HEK293 (cell line): ENCODE data around the gene ZNF561.

Experiments used
- CTCF ChIA-PET: fragments of 350-600 bp; formaldehyde crosslinking; extraction: SDS; loops from one replicate; lab custom pipeline; 2021; ENCODE audit warnings: antibody characterized with exemption; lab: Yijun Ruan, JAX
- POLR2A ChIA-PET: fragments of 300-600 bp; formaldehyde crosslinking; extraction: SDS; loops from one replicate; lab custom pipeline; 2020; ENCODE audit warnings: antibody characterized with exemption, inconsistent platforms; lab: Yijun Ruan, JAX
- H3K27ac ChIP-seq: fragments of 200-500 bp; sonication (Bioruptor generic); 2 replicates; pipeline ENCODE4 v1.5.1; 2014; ENCODE audit warnings: low read depth, low read length, control low read depth, inconsistent platforms; ENCODE audit errors: extremely low read depth
- H3K36me3 ChIP-seq, 2 experiments: fragments of 200-500 bp in 1 of 2; sonication (Bioruptor generic) in 1 of 2; 1 replicate in 1 of 2; 2 replicates in 1 of 2; pipeline ENCODE4 v1.5.1; 2014 to 2017; ENCODE audit warnings: inconsistent platforms in 2 of 2, low read length in 2 of 2; ENCODE audit not compliant: control insufficient read depth in 2 of 2, insufficient read depth in 1 of 2
- H3K4me1 ChIP-seq: fragments of 200-500 bp; sonication (Bioruptor generic); 2 replicates; pipeline ENCODE4 v1.5.1; 2014; ENCODE audit warnings: mild to moderate bottlenecking, low read length, inconsistent platforms; ENCODE audit not compliant: control insufficient read depth, insufficient read depth
- H3K4me3 ChIP-seq: 2 replicates; pipeline ENCODE4 v1.5.1; 2011; ENCODE audit warnings: low read depth, mild to moderate bottlenecking, control low read depth, low read length, moderate library complexity
- H3K9me3 ChIP-seq: fragments of 200-500 bp; sonication (Bioruptor generic); 2 replicates; pipeline ENCODE4 v1.5.1; 2014; ENCODE audit warnings: low read depth, low read length, inconsistent platforms; ENCODE audit not compliant: control insufficient read depth, insufficient read depth
- AEBP2 ChIP-seq: fragments of 450-650 bp; formaldehyde crosslinking; IDR thresholded peaks from 2 replicates; pipeline ENCODE4 v1.5.1; 2016; ENCODE audit warnings: missing biosample characterization, missing genetic modification characterization, borderline replicate concordance
- GLI2 ChIP-seq: fragments of 450-650 bp; formaldehyde crosslinking; IDR thresholded peaks from 2 replicates; pipeline ENCODE4; 2017; ENCODE audit warnings: missing biosample characterization, missing genetic modification characterization, low read depth, borderline replicate concordance
- GLIS1 ChIP-seq: fragments of 450-650 bp; formaldehyde crosslinking; IDR thresholded peaks from 2 replicates; pipeline ENCODE4 v1.5.1; 2016; ENCODE audit warnings: missing biosample characterization, missing genetic modification characterization
- MYNN ChIP-seq: fragments of 450-650 bp; formaldehyde crosslinking; IDR thresholded peaks from 2 replicates; pipeline ENCODE4 v1.5.1; 2016; ENCODE audit warnings: missing biosample characterization, missing genetic modification characterization, borderline replicate concordance
- SP7 ChIP-seq: fragments of 450-650 bp; formaldehyde crosslinking; IDR thresholded peaks from 2 replicates; pipeline ENCODE4 v1.5.1; 2016; ENCODE audit warnings: missing biosample characterization, missing genetic modification characterization
- ZFP41 ChIP-seq: fragments of 450-650 bp; formaldehyde crosslinking; IDR thresholded peaks from 2 replicates; pipeline ENCODE4 v1.5.1; 2016; ENCODE audit warnings: missing biosample characterization, missing genetic modification characterization, borderline replicate concordance
- ZIC2 ChIP-seq: fragments of 450-650 bp; formaldehyde crosslinking; IDR thresholded peaks from 2 replicates; pipeline ENCODE4 v1.5.1; 2016; ENCODE audit warnings: missing biosample characterization, missing genetic modification characterization
- ZNF248 ChIP-seq: fragments of 450-650 bp; formaldehyde crosslinking; IDR thresholded peaks from 2 replicates; pipeline ENCODE4 v1.5.1; 2017; ENCODE audit warnings: missing biosample characterization, missing genetic modification characterization
- ZNF274 ChIP-seq, 2 experiments: fragments of 200-500 bp in 1 of 2; fragments of 450-650 bp in 1 of 2; sonication (Bioruptor generic) in 1 of 2; formaldehyde crosslinking in 1 of 2; IDR thresholded peaks; 2 replicates each; pipeline versions ENCODE4 v1.5.1 to v1.6.1; 2014 to 2016; ENCODE audit warnings: borderline replicate concordance in 1 of 2, inconsistent platforms in 1 of 2, low read length in 1 of 2, missing biosample characterization in 1 of 2, missing genetic modification characterization in 1 of 2
- ZNF473 ChIP-seq: fragments of 450-650 bp; formaldehyde crosslinking; IDR thresholded peaks from 2 replicates; pipeline ENCODE4 v1.5.1; 2017; ENCODE audit warnings: missing biosample characterization, missing genetic modification characterization
- ZNF514 ChIP-seq: fragments of 450-650 bp; formaldehyde crosslinking; IDR thresholded peaks from 2 replicates; pipeline ENCODE4 v1.5.1; 2016; ENCODE audit warnings: missing biosample characterization, missing genetic modification characterization
- ZNF544 ChIP-seq: fragments of 450-650 bp; formaldehyde crosslinking; IDR thresholded peaks from 2 replicates; pipeline ENCODE4 v1.5.0; 2017; ENCODE audit warnings: missing biosample characterization, missing genetic modification characterization
- ZNF555 ChIP-seq: fragments of 450-650 bp; formaldehyde crosslinking; conservative IDR thresholded peaks from 2 replicates; pipeline ENCODE4 v1.5.1; 2017; ENCODE audit warnings: missing biosample characterization, mild to moderate bottlenecking, missing genetic modification characterization, inconsistent platforms
- ZNF560 ChIP-seq: fragments of 450-650 bp; formaldehyde crosslinking; IDR thresholded peaks from 2 replicates; pipeline ENCODE4 v1.5.1; 2017; ENCODE audit warnings: missing biosample characterization, missing genetic modification characterization, borderline replicate concordance
- ZNF585B ChIP-seq: fragments of 450-650 bp; formaldehyde crosslinking; IDR thresholded peaks from 2 replicates; pipeline ENCODE4 v1.5.1; 2016; ENCODE audit warnings: missing biosample characterization, missing genetic modification characterization
- ZNF664 ChIP-seq: fragments of 450-650 bp; formaldehyde crosslinking; IDR thresholded peaks from 2 replicates; pipeline ENCODE4 v1.5.1; 2016; ENCODE audit warnings: missing biosample characterization, missing genetic modification characterization
- ZNF701 ChIP-seq: fragments of 450-650 bp; formaldehyde crosslinking; IDR thresholded peaks from 2 replicates; pipeline ENCODE4 v1.5.1; 2016; ENCODE audit warnings: missing biosample characterization, missing genetic modification characterization
- ZNF747 ChIP-seq: fragments of 450-650 bp; formaldehyde crosslinking; IDR thresholded peaks from 2 replicates; pipeline ENCODE4 v1.5.1; 2016; ENCODE audit warnings: missing biosample characterization, missing genetic modification characterization
- TF ChIP-seq, protein P1 (sequence below): fragments of 450-650 bp; formaldehyde crosslinking; IDR thresholded peaks from 2 replicates; pipeline ENCODE4 v1.5.1; 2016; ENCODE audit warnings: missing biosample characterization, missing genetic modification characterization
- TF ChIP-seq, protein P2 (sequence below): fragments of 450-650 bp; formaldehyde crosslinking; IDR thresholded peaks from 2 replicates; pipeline ENCODE4 v1.5.1; 2016; ENCODE audit warnings: missing biosample characterization, missing genetic modification characterization
- TF ChIP-seq, protein P3 (sequence below): fragments of 450-650 bp; formaldehyde crosslinking; IDR thresholded peaks from 2 replicates; pipeline ENCODE4 v1.5.1; 2016; ENCODE audit warnings: missing biosample characterization, missing genetic modification characterization

Gene ZNF561

DNA sequence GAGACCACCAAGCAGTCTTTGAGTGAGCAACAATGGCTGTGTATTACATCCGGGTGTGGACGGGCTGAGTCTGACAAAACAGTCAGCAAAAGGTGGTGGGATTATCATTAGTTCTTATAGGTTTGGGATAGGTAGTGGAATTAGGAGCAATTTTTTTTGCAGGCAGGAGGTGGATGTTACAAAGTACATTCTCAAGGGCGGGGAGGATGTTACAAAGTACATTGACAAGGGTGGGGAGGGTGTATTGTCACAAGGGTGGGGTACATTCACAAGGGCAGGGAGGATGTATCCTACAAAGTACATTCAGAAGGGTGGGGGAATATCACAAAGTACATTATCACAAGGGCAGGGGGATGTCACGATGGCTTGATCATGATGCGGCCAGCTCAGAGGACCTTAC lies 15.0 kb upstream of the ZNF561 start:
- ChIA-PET CTCF (no interaction called here), POLR2A (no interaction called here)
- TF ChIP-seq ZIC2 (no peak), ZNF544 (no peak)
- peaks cover 0 to 58% of the 10 kb centered on the region in 2 experiments; a peak in 1 of 3 replicates for H3K36me3 ChIP-seq
- no peaks in the 10 kb centered on the region for H3K9me3 ChIP-seq
- H3K4me3 ChIP-seq: no peak overlapping the region
- no peaks in the 10 kb centered on the region for H3K4me1 ChIP-seq
- H3K27ac ChIP-seq: no peak overlapping the region

DNA sequence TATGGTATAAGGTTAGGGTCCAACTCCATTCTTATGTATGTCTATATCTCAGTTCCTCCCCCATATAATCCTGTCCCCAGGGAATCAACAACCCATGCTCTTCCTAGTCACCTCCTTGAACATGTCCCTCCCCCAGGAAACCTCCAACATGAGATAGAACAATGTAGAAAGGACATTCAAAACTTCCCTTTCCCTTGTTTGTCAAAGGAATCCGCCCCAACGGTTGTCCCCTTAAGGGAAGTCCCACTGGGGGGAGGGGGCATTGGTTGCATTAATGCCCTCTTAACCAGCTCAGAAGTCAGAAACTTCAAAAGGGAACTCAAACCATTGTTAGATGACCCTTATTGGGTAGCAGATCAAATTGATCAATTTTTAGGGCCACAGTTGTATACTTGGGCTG lies 6.8 kb upstream of the ZNF561 start:
- TF ChIP-seq ZNF514 (tag by site-specific recombination) (no peak), ZNF664 (tag by site-specific recombination) (no peak), ZNF274 (IDR thresholded peaks at IDR 0.05; ENCODE audit: low read length) (no peak), ZNF274 (tag by site-specific recombination; IDR thresholded peaks at IDR 0.05; ENCODE audit: borderline replicate concordance) (no peak), AEBP2 (tag by site-specific recombination) (no peak), GLI2 (tag by site-specific recombination) (no peak), ZFP41 (no peak), MYNN (tag by site-specific recombination) (no peak), ZIC2 (no peak), ZNF701 (tag by site-specific recombination) (no peak), ZNF747 (no peak), GLIS1 (no peak), ZNF555 (tag by site-specific recombination) (no peak), ZNF473 (no peak), ZNF248 (no peak), ZNF585B (tag by site-specific recombination) (no peak), ZNF560 (tag by site-specific recombination) (no peak)
- TF ChIP-seq, protein P1, sequence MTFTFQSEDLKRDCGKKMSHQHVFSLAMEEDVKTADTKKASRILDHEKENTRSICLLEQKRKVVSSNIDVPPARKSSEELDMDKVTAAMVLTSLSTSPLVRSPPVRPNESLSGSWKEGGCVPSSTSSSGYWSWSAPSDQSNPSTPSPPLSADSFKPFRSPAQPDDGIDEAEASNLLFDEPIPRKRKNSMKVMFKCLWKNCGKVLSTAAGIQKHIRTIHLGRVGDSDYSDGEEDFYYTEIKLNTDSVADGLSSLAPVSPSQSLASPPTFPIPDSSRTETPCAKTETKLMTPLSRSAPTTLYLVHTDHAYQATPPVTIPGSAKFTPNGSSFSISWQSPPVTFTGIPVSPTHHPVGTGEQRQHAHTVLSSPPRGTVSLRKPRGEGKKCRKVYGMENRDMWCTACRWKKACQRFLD (tag by site-specific recombination): no peak
- TF ChIP-seq, protein P2, sequence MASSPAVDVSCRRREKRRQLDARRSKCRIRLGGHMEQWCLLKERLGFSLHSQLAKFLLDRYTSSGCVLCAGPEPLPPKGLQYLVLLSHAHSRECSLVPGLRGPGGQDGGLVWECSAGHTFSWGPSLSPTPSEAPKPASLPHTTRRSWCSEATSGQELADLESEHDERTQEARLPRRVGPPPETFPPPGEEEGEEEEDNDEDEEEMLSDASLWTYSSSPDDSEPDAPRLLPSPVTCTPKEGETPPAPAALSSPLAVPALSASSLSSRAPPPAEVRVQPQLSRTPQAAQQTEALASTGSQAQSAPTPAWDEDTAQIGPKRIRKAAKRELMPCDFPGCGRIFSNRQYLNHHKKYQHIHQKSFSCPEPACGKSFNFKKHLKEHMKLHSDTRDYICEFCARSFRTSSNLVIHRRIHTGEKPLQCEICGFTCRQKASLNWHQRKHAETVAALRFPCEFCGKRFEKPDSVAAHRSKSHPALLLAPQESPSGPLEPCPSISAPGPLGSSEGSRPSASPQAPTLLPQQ (tag by site-specific recombination): no peak
- CTCF ChIA-PET: interaction anchor here (0.5 to 1.2 kb wide), 2 partner anchors 134 to 168 kb away, joined by 3 to 5 read pairs; no protein-coding TSS in a partner anchor
- POLR2A ChIA-PET: no interaction called here
- H3K4me3 ChIP-seq: no peak overlapping the region
- H3K4me1 ChIP-seq: no peaks in the 10 kb centered on the region
- H3K27ac ChIP-seq: no peak overlapping the region
- no peaks in the 10 kb centered on the region for H3K9me3 ChIP-seq
- peaks cover 0 to 10% of the 10 kb centered on the region in 2 experiments; a peak in 1 of 3 replicates for H3K36me3 ChIP-seq

DNA sequence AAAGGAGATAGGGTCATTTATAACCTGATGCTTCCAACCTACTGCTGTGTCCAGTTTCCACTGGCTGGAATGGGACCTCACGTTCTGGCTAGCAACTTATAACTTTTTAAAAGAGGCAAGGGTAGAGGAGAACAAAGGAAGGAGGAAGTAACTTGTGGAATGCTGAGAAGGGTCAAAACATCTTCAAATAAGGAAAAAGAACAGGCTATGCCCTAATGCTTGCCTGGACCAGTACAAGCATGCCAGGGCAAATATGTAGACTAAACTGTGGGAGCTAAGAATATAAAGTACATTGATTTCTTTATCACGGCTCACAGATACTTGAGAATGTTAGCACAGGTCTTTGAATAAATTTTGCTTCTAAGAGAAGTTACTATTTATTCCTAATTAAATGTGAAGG lies 1.5 kb upstream of the ZNF561 start:
- Histone ChIP-seq H3K36me3 (peaks cover 18 to 21% of the 10 kb centered on the region in 2 experiments), H3K4me1 (0 out of 2 replicates have a peak, but pooled peaks cover 2% of the 10 kb centered on the region), H3K4me3 (no peak overlapping the region), H3K9me3 (no peaks in the 10 kb centered on the region), H3K27ac (no peak overlapping the region)
- TF ChIP-seq SP7: no peak
- TF ChIP-seq, protein P3, sequence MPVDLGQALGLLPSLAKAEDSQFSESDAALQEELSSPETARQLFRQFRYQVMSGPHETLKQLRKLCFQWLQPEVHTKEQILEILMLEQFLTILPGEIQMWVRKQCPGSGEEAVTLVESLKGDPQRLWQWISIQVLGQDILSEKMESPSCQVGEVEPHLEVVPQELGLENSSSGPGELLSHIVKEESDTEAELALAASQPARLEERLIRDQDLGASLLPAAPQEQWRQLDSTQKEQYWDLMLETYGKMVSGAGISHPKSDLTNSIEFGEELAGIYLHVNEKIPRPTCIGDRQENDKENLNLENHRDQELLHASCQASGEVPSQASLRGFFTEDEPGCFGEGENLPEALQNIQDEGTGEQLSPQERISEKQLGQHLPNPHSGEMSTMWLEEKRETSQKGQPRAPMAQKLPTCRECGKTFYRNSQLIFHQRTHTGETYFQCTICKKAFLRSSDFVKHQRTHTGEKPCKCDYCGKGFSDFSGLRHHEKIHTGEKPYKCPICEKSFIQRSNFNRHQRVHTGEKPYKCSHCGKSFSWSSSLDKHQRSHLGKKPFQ (tag by site-specific recombination): no peak
- POLR2A ChIA-PET: interaction anchor here (0.8 kb wide), 1 partner anchor 146 kb away, joined by 3 read pairs; the partner anchor contains the start of gene ZNF846
- CTCF ChIA-PET: interaction anchor here (0.7 to 4.3 kb wide), 2 partner anchors 174 to 379 kb away, joined by 3 to 46 read pairs; no protein-coding TSS in a partner anchor
